HCT116 (cell line): ENCODE measurements around the gene OR51D1. TPM values are rescaled to one million over a fixed set of nuclear protein-coding genes. Genes with fewer than 3 reads are reported as not detected.

ENCODE experiments used
- ATAC-seq: fragments of 200-7000 bp; cut with Tn5 transposase; 2 replicates; pipeline ENCODE4 v1.9.1; 2020; ENCODE audit warnings: mild to moderate bottlenecking, moderate library complexity
- BruUV-seq: library from RNA; stranded (reverse); fragments of 400-500 nt; replicated peaks from 2 replicates; lab custom pipeline; 2021; lab: Mats Ljungman, UMichigan
- CTCF ChIA-PET: fragments of 300-600 bp; sonication (Branson Sonifier 250); formaldehyde crosslinking; loops from one replicate; lab custom pipeline; 2021; ENCODE audit warnings: antibody characterized with exemption; lab: Charles Lee
- POLR2A ChIA-PET: fragments of 300-600, 350-600 bp; sonication (Branson Sonifier 250); formaldehyde crosslinking; loops from one replicate; lab custom pipeline; 2021; ENCODE audit warnings: antibody characterized with exemption; lab: Charles Lee
- RAD21 ChIA-PET, 2 experiments: fragments of 300-600 bp; sonication (Branson Sonifier 250); formaldehyde crosslinking; loops; one replicate each; lab custom pipeline; 2023; ENCODE audit warnings: low total read pairs in 2 of 2; ENCODE audit not compliant: uncharacterized antibody in 2 of 2, unreplicated experiment in 2 of 2, low non-redundant PET in 1 of 2; lab: Charles Lee
- DNase-seq: peaks from one replicate; pipeline ENCODE4 v3.0.0-alpha.2; 2010; ENCODE audit warnings: low read depth, low spot score
- H2AFZ ChIP-seq: fragments of 200-600 bp; shearing (Covaris generic), sonication (generic); 2 replicates; pipeline ENCODE4 v1.6.1; 2017; ENCODE audit warnings: low read depth, mixed run types, mixed read lengths, antibody characterized with exemption, low read length; ENCODE audit not compliant: poor library complexity, severe bottlenecking
- H3K27ac ChIP-seq: 2 replicates; pipeline ENCODE4 v1.5.1; 2012; ENCODE audit warnings: low read depth, low read length
- H3K27me3 ChIP-seq: fragments of 200-600 bp; sonication (generic); 2 replicates; pipeline ENCODE4 v1.6.1; 2016; ENCODE audit warnings: mixed run types, low read length, mixed read lengths; ENCODE audit not compliant: insufficient read depth
- H3K36me3 ChIP-seq, 2 experiments: fragments of 200-500 bp in 1 of 2; fragments of 200-600 bp in 1 of 2; sonication (Bioruptor generic) in 1 of 2; sonication (generic) in 1 of 2; 2 replicates each; pipeline versions ENCODE4 v1.5.1 to v1.6.1; 2014 to 2016; ENCODE audit warnings: low read length in 2 of 2, inconsistent platforms in 1 of 2, mixed read lengths in 1 of 2, mixed run types in 1 of 2; ENCODE audit not compliant: insufficient read depth in 2 of 2, control insufficient read depth in 1 of 2
- H3K4me1 ChIP-seq, 2 experiments: fragments of 200-600 bp in 1 of 2; sonication (generic) in 1 of 2; 2 replicates each; pipeline versions ENCODE4 v1.5.1 to v1.6.1; 2012 to 2017; ENCODE audit warnings: low read length in 2 of 2, inconsistent platforms in 1 of 2, mild to moderate bottlenecking in 1 of 2, mixed read lengths in 1 of 2, mixed run types in 1 of 2, moderate library complexity in 1 of 2; ENCODE audit not compliant: insufficient read depth in 2 of 2, control insufficient read depth in 1 of 2
- H3K4me2 ChIP-seq: fragments of 200-600 bp; sonication (generic); 2 replicates; pipeline ENCODE4 v1.6.1; 2017; ENCODE audit warnings: mixed run types, low read length, mixed read lengths
- H3K4me3 ChIP-seq, 2 experiments: fragments of 200-600 bp in 1 of 2; sonication (generic) in 1 of 2; replicated peaks in 1 of 2; 2 replicates each; pipeline ENCODE4 v1.5.1; 2011 to 2016; ENCODE audit warnings: low read length in 2 of 2, control low read depth in 1 of 2, low read depth in 1 of 2, mild to moderate bottlenecking in 1 of 2, mixed read lengths in 1 of 2, mixed run types in 1 of 2
- H3K79me2 ChIP-seq: fragments of 200-600 bp; sonication (generic); 2 replicates; pipeline ENCODE4 v1.6.1; 2017; ENCODE audit warnings: mild to moderate bottlenecking, mixed run types, low read length, moderate library complexity, mixed read lengths; ENCODE audit not compliant: insufficient read depth
- H3K9ac ChIP-seq: fragments of 200-600 bp; sonication (generic); 2 replicates; pipeline ENCODE4 v1.6.1; 2016; ENCODE audit warnings: low read length, mixed read lengths
- H3K9me2 ChIP-seq: fragments of 200-600 bp; sonication (generic), shearing (Covaris generic); 2 replicates; pipeline ENCODE4 v1.6.1; 2017; ENCODE audit warnings: mixed run types, mild to moderate bottlenecking, moderate library complexity; ENCODE audit not compliant: insufficient read depth
- H3K9me3 ChIP-seq, 2 experiments: fragments of 200-500 bp in 1 of 2; fragments of 200-600 bp in 1 of 2; sonication (Bioruptor generic) in 1 of 2; sonication (generic) in 1 of 2; 2 replicates each; pipeline ENCODE4 v1.6.1; 2014 to 2017; ENCODE audit warnings: low read length in 2 of 2, mixed read lengths in 2 of 2, inconsistent platforms in 1 of 2, low read depth in 1 of 2, mild to moderate bottlenecking in 1 of 2, mixed run types in 1 of 2, moderate library complexity in 1 of 2; ENCODE audit not compliant: control insufficient read depth in 1 of 2, insufficient read depth in 1 of 2
- H4K20me1 ChIP-seq: fragments of 200-600 bp; sonication (generic), shearing (Covaris generic); 2 replicates; pipeline ENCODE4 v1.6.1; 2017; ENCODE audit warnings: mixed run types, mild to moderate bottlenecking, moderate library complexity; ENCODE audit not compliant: insufficient read depth
- ATF3 ChIP-seq: IDR thresholded peaks from 2 replicates; pipeline ENCODE4 v1.6.1; 2012
- EGR1 ChIP-seq: IDR thresholded peaks from 2 replicates; pipeline ENCODE4 v1.6.1; 2012; ENCODE audit warnings: low read depth
- EZH2phosphoT487 ChIP-seq: fragments of 200-600 bp; IDR thresholded peaks from 2 replicates; pipeline ENCODE4 v1.6.1; 2018; ENCODE audit warnings: antibody characterized with exemption, borderline replicate concordance
- JUND ChIP-seq: IDR thresholded peaks from 2 replicates; pipeline ENCODE4 v1.6.1; 2012
- POLR2A ChIP-seq: IDR thresholded peaks from 2 replicates; pipeline ENCODE4 v1.7.0; 2011; ENCODE audit warnings: borderline replicate concordance; ENCODE audit not compliant: insufficient read depth, insufficient read length; ENCODE audit errors: extremely low read depth
- POLR2AphosphoS5 ChIP-seq: IDR thresholded peaks from 2 replicates; pipeline ENCODE4 v1.6.1; 2011; ENCODE audit warnings: mild to moderate bottlenecking, low read depth, low read length, moderate library complexity
- RAD21 ChIP-seq: IDR thresholded peaks from 2 replicates; pipeline ENCODE4 v1.6.1; 2012; ENCODE audit warnings: low read depth, mild to moderate bottlenecking
- REST ChIP-seq: IDR thresholded peaks from 2 replicates; pipeline ENCODE4 v1.6.1; 2012; ENCODE audit warnings: low read depth
- SIN3A ChIP-seq: IDR thresholded peaks from 2 replicates; pipeline ENCODE4 v1.6.1; 2012; ENCODE audit warnings: low read depth
- SP1 ChIP-seq: IDR thresholded peaks from 2 replicates; pipeline ENCODE4 v1.6.1; 2012; ENCODE audit warnings: low read depth
- YY1 ChIP-seq: IDR thresholded peaks from 2 replicates; pipeline ENCODE4 v1.6.1; 2011; ENCODE audit warnings: low read length, low read depth, moderate library complexity, mild to moderate bottlenecking; ENCODE audit not compliant: insufficient replicate concordance; ENCODE audit errors: extremely low read depth
- ZBTB33 ChIP-seq: IDR thresholded peaks from 2 replicates; pipeline ENCODE4 v1.6.1; 2011; ENCODE audit warnings: mild to moderate bottlenecking, low read length, moderate library complexity; ENCODE audit not compliant: insufficient replicate concordance; ENCODE audit errors: extremely low read depth
- ZFX ChIP-seq: fragments of 450-650 bp; IDR thresholded peaks from 2 replicates; pipeline ENCODE4 v1.6.1; 2017
- intact Hi-C: fragments of 100-400 bp; cut with micrococcal nuclease; formaldehyde crosslinking; loops from 2 replicates; pipeline ENCODE4 v1.10.0; 2022
- total RNA-seq: library from RNA; stranded (reverse); gene quantifications from one replicate; pipeline ENCODE4 v1.2.1, GENCODE V29; 2021; ENCODE audit not compliant: unreplicated experiment

OR51D1 gene
- total RNA-seq, 1 experiment from 2014 or later: not detected

GRCh38 chr11:4671741-4672140 is 34.5 kb downstream of the OR51D1 start:
- intact Hi-C loops: no loop called here
- DNase-seq: no peak

GRCh38 chr11:4672470-4672869 is 35.2 kb downstream of the OR51D1 start:
- Histone ChIP-seq H3K79me2 (no peaks in the 10 kb centered on the region), H4K20me1 (no peaks in the 10 kb centered on the region), H3K27me3 (peaks cover 39% of the 10 kb centered on the region), H3K9me3 (no peaks in the 10 kb centered on the region), H3K27ac (no peak overlapping the region), H3K4me3 (no peak overlapping the region), H2AFZ (no peak overlapping the region), H3K36me3 (no peaks in the 10 kb centered on the region), H3K9ac (no peak overlapping the region), H3K4me1 (no peaks in the 10 kb centered on the region), H3K4me2 (no peak overlapping the region), H3K9me2 (no peaks in the 10 kb centered on the region)
- ChIA-PET RAD21 (no interaction called here), POLR2A (no interaction called here), CTCF (no interaction called here)
- ATAC-seq (no peak), DNase-seq (no peak)
- intact Hi-C loops: no loop called here
- no TSS peak for BruUV-seq
- no peak for TF ChIP-seq ATF3
- TF ChIP-seq REST: no peak
- TF ChIP-seq JUND: no peak
- TF ChIP-seq SIN3A: no peak
- no peak for TF ChIP-seq EGR1
- no peak for TF ChIP-seq YY1
- no peak for TF ChIP-seq SP1
- TF ChIP-seq POLR2AphosphoS5: no peak
- TF ChIP-seq POLR2A: no peak

More at GRCh38 chr11:4671741-4672140, 34.5 kb downstream of the OR51D1 start:
- Histone ChIP-seq H3K27me3 (peaks cover 40% of the 10 kb centered on the region), H3K9ac (no peak overlapping the region), H3K36me3 (no peaks in the 10 kb centered on the region), H3K4me1 (no peaks in the 10 kb centered on the region), H3K27ac (no peak overlapping the region), H4K20me1 (no peaks in the 10 kb centered on the region), H3K4me2 (no peak overlapping the region), H3K4me3 (no peak overlapping the region), H3K9me2 (no peaks in the 10 kb centered on the region), H2AFZ (no peak overlapping the region), H3K9me3 (no peaks in the 10 kb centered on the region), H3K79me2 (no peaks in the 10 kb centered on the region)
- CTCF ChIA-PET: no interaction called here
- BruUV-seq: no TSS peak
- RAD21 ChIA-PET: no interaction called here
- ATAC-seq: no peak
- TF ChIP-seq EZH2phosphoT487: no peak
- TF ChIP-seq SP1: no peak
- TF ChIP-seq ZBTB33: no peak
- TF ChIP-seq ZFX: no peak
- TF ChIP-seq RAD21: no peak
- POLR2A ChIA-PET: no interaction called here
